Epidermal melanocyte (primary cell): ENCODE data around the gene ZC3H15.
"Not testable (repeated sequence)": the region's sequence is repeated elsewhere in the genome, so short reads cannot be mapped to it uniquely, and the experiment has no call there.

Experiments used
- DNase-seq: peaks from one replicate; pipeline ENCODE4 v3.0.0; 2011; ENCODE audit warnings: low spot score; ENCODE audit not compliant: insufficient read length

The ZC3H15 gene

GRCh38 chr2:186493564-186494085 is 7.6 kb downstream of the ZC3H15 start:
- no peak for DNase-seq

GRCh38 chr2:186496401-186496800 is 10.3 kb downstream of the ZC3H15 start:
- no peak for DNase-seq

- no peak for DNase-seq
These were observed 11.9 kb downstream of the ZC3H15 start for GRCh38 chr2:186497928-186498327.

GRCh38 chr2:186498834-186499233 is 12.8 kb downstream of the ZC3H15 start:
- DNase-seq = no peak

- no peak for DNase-seq
These were observed 18.0 kb downstream of the ZC3H15 start for GRCh38 chr2:186503827-186504606.

- DNase-seq = no peak
These were observed 22.2 kb downstream of the ZC3H15 start for GRCh38 chr2:186508263-186508662.

GRCh38 chr2:186515376-186515775 is 29.3 kb downstream of the ZC3H15 start:
- no peak for DNase-seq

- no peak for DNase-seq
These were observed 30.3 kb downstream of the ZC3H15 start for GRCh38 chr2:186516396-186516795.

- DNase-seq = no peak
These were observed 31.0 kb downstream of the ZC3H15 start for GRCh38 chr2:186517090-186517489.

- DNase-seq = no peak
These were observed 32.2 kb downstream of the ZC3H15 start for GRCh38 chr2:186518291-186518690.

- DNase-seq = no peak
These were observed 32.9 kb downstream of the ZC3H15 start for GRCh38 chr2:186518945-186519344.

GRCh38 chr2:186521570-186522153 is 35.6 kb downstream of the ZC3H15 start:
- not testable (repeated sequence) for DNase-seq

GRCh38 chr2:186522450-186522849 is 36.4 kb downstream of the ZC3H15 start:
- DNase-seq = no peak

- no peak for DNase-seq
These were observed 37.7 kb downstream of the ZC3H15 start for GRCh38 chr2:186523791-186524190.

GRCh38 chr2:186526281-186526680 is 40.2 kb downstream of the ZC3H15 start:
- no peak for DNase-seq

GRCh38 chr2:186530314-186530713 is 44.3 kb downstream of the ZC3H15 start:
- no peak for DNase-seq

GRCh38 chr2:186531257-186531775 is 45.3 kb downstream of the ZC3H15 start:
- no peak for DNase-seq

GRCh38 chr2:186532891-186533290 is 46.8 kb downstream of the ZC3H15 start:
- no peak for DNase-seq

GRCh38 chr2:186533717-186534116 is 47.7 kb downstream of the ZC3H15 start:
- DNase-seq = no peak

GRCh38 chr2:186534406-186534805 is 48.3 kb downstream of the ZC3H15 start:
- no peak for DNase-seq

GRCh38 chr2:186535861-186536260 is 49.8 kb downstream of the ZC3H15 start:
- no peak for DNase-seq

GRCh38 chr2:186537019-186537418 is 51.0 kb downstream of the ZC3H15 start:
- DNase-seq = no peak

- DNase-seq = no peak
These were observed 54.9 kb downstream of the ZC3H15 start for GRCh38 chr2:186540941-186541340.
